Stimulated activated naive CD8-positive, alpha-beta T cell treated with anti-CD3 and anti-CD28 coated beads, Interleukin-15, Interleukin-2, amounts not matched to agents 100 ng/mL and 50 ng/mL, for 24 hours (primary cell): ENCODE results near the gene ERCC6L2.
A peak's percentile ranks its signal among the peaks of the same experiment; 100 is the strongest.

Source experiments
- H3K27ac Mint-ChIP-seq: one replicate; pipeline ENCODE4 v1.8.0; 2021; ENCODE audit warnings: mild to moderate bottlenecking, mixed read lengths
- H3K27me3 Mint-ChIP-seq: one replicate; pipeline ENCODE4 v1.8.0; 2021; ENCODE audit warnings: mixed read lengths
- H3K36me3 Mint-ChIP-seq: one replicate; pipeline ENCODE4 v1.8.0; 2021; ENCODE audit warnings: low read depth, mixed read lengths
- H3K4me1 Mint-ChIP-seq: one replicate; pipeline ENCODE4 v1.8.0; 2021; ENCODE audit warnings: low read depth, mixed read lengths
- H3K4me3 Mint-ChIP-seq: one replicate; pipeline ENCODE4 v1.8.0; 2021; ENCODE audit warnings: mild to moderate bottlenecking, mixed read lengths
- H3K9me3 Mint-ChIP-seq: one replicate; pipeline ENCODE4 v1.8.0; 2021; ENCODE audit warnings: mixed read lengths

The ERCC6L2 gene

GRCh38 chr9:95930277-95930676 lies 54.8 kb downstream of the ERCC6L2 start:
- H3K4me1 Mint-ChIP-seq, result peaks cover 5% of the 10 kb centered on the region
- no peak overlapping the region for H3K27ac Mint-ChIP-seq
- H3K27me3 Mint-ChIP-seq, result no peaks in the 10 kb centered on the region
- H3K36me3 Mint-ChIP-seq, result peaks cover 84% of the 10 kb centered on the region
- no peaks in the 10 kb centered on the region for H3K9me3 Mint-ChIP-seq
- no peak overlapping the region for H3K4me3 Mint-ChIP-seq

- Mint-ChIP-seq H3K4me1 (no peaks in the 10 kb centered on the region), H3K27me3 (no peaks in the 10 kb centered on the region), H3K27ac (no peak overlapping the region), H3K9me3 (peaks cover 10% of the 10 kb centered on the region), H3K36me3 (peaks cover 93% of the 10 kb centered on the region), H3K4me3 (no peak overlapping the region)
Measured at GRCh38 chr9:95935861-95936578, 60.5 kb downstream of the ERCC6L2 start.

GRCh38 chr9:95936579-95937075 lies 61.1 kb downstream of the ERCC6L2 start:
- no peak overlapping the region for H3K4me3 Mint-ChIP-seq
- peaks cover 10% of the 10 kb centered on the region for H3K9me3 Mint-ChIP-seq
- H3K27ac Mint-ChIP-seq, result no peak overlapping the region
- peaks cover 93% of the 10 kb centered on the region for H3K36me3 Mint-ChIP-seq
- H3K27me3 Mint-ChIP-seq, result no peaks in the 10 kb centered on the region
- no peaks in the 10 kb centered on the region for H3K4me1 Mint-ChIP-seq

DNA sequence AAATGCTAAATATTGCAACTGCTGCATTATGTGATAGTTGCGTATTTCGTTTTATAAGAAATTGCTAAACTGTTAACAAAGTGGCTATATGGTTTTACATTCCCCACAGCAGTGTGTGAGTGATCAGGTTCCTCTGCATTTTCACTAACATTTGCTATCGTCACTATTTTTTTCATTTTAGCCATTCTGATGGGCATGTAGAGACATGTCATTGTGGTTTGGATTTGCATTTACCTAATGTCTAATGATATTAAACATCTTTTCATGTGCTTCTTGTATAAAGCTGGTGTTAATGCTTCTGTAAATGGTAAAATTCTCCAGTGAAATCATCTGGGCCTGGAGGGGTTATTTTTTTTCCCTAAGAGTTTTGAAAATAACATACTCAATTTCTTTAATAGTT lies 61.6 kb downstream of the ERCC6L2 start:
- peaks cover 94% of the 10 kb centered on the region for H3K36me3 Mint-ChIP-seq
- no peak overlapping the region for H3K27ac Mint-ChIP-seq
- H3K27me3 Mint-ChIP-seq, result no peaks in the 10 kb centered on the region
- no peak overlapping the region for H3K4me3 Mint-ChIP-seq
- no peaks in the 10 kb centered on the region for H3K4me1 Mint-ChIP-seq
- H3K9me3 Mint-ChIP-seq, result peaks cover 10% of the 10 kb centered on the region

DNA sequence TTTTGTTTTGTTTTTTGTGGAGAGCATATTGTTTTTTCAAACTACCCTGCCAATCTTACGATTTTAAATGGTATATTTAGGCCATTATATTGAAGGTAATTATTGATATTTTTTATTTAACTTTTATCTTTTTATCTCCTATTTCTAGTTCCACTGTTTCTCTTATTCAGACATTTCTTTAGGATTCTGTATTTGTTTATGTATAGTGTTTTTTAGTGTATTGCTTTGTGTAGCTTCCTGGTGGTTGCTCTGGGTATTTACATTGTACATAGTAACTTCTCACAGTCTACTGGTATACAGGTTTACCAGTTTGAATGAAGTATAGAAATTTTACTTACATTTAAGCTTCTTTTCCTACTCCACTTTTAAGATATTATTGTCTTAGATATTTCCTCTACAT lies 63.2 kb downstream of the ERCC6L2 start:
- no peaks in the 10 kb centered on the region for H3K4me1 Mint-ChIP-seq
- H3K27ac Mint-ChIP-seq, result no peak overlapping the region
- no peak overlapping the region for H3K4me3 Mint-ChIP-seq
- peaks cover 94% of the 10 kb centered on the region for H3K36me3 Mint-ChIP-seq
- no peaks in the 10 kb centered on the region for H3K27me3 Mint-ChIP-seq
- peaks cover 10% of the 10 kb centered on the region for H3K9me3 Mint-ChIP-seq

DNA sequence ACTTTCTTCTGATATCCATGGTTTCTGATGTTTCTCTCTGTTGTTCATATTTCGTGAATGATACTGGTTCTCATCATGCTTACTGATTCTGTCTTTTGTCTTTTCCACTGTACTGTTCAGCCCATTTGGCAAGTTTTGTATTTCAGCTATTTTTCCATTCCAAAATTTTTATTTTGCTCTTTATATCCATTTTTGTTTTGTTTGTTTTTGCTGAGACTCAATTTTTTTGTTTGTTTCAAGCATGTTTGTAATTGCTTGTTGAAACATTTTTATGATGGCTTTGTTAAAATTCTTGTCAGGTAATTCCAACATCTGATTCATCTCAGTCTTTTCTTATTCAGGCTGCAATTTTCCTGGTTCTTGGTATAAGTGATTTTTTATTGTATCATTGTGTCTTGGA lies 64.0 kb downstream of the ERCC6L2 start:
- Mint-ChIP-seq H3K4me1 (no peaks in the 10 kb centered on the region), H3K9me3 (peaks cover 10% of the 10 kb centered on the region), H3K27me3 (no peaks in the 10 kb centered on the region), H3K27ac (no peak overlapping the region), H3K36me3 (peaks cover 98% of the 10 kb centered on the region), H3K4me3 (no peak overlapping the region)

- no peak overlapping the region for H3K27ac Mint-ChIP-seq
- H3K4me3 Mint-ChIP-seq, result no peak overlapping the region
- no peaks in the 10 kb centered on the region for H3K4me1 Mint-ChIP-seq
- H3K27me3 Mint-ChIP-seq, result no peaks in the 10 kb centered on the region
- peaks cover 98% of the 10 kb centered on the region for H3K36me3 Mint-ChIP-seq
- peaks cover 10% of the 10 kb centered on the region for H3K9me3 Mint-ChIP-seq
Measured at GRCh38 chr9:95940265-95940664, 64.8 kb downstream of the ERCC6L2 start.

DNA sequence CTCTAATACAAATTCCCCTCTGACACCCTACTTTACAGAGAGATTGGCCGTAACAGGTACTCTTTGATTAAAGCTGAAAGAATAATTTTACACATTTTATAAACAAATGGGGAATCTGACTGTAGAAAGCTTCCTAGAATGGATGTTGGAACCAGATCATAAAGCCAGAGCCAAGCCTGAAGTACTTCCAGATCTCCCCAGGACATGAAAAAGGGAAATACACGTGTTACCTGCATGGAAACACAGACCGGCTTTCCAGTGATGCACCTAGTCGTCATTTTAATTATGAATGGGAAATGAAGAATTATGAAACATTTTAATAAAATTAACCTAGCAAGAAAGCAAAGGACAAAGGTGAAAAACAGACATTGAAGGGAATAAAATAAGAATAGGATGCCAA lies 66.5 kb downstream of the ERCC6L2 start:
- H3K4me3 Mint-ChIP-seq, result no peak overlapping the region
- H3K36me3 Mint-ChIP-seq, result peaks cover 94% of the 10 kb centered on the region
- H3K27ac Mint-ChIP-seq, result no peak overlapping the region
- H3K4me1 Mint-ChIP-seq, result no peaks in the 10 kb centered on the region
- peaks cover 15% of the 10 kb centered on the region for H3K9me3 Mint-ChIP-seq
- H3K27me3 Mint-ChIP-seq, result no peaks in the 10 kb centered on the region

- Mint-ChIP-seq H3K36me3 (peaks cover 90% of the 10 kb centered on the region), H3K4me1 (peaks cover 18% of the 10 kb centered on the region), H3K27me3 (no peaks in the 10 kb centered on the region), H3K9me3 (peaks cover 36% of the 10 kb centered on the region), H3K4me3 (no peak overlapping the region), H3K27ac (no peak overlapping the region)
Measured at GRCh38 chr9:95947118-95947517, 71.6 kb downstream of the ERCC6L2 start.

- no peaks in the 10 kb centered on the region for H3K27me3 Mint-ChIP-seq
- H3K4me1 Mint-ChIP-seq, result peaks cover 36% of the 10 kb centered on the region
- H3K4me3 Mint-ChIP-seq, result no peak overlapping the region
- H3K36me3 Mint-ChIP-seq, result peaks cover 85% of the 10 kb centered on the region
- no peak overlapping the region for H3K27ac Mint-ChIP-seq
- H3K9me3 Mint-ChIP-seq, result peaks cover 34% of the 10 kb centered on the region
Measured at GRCh38 chr9:95952471-95952870, 77.0 kb downstream of the ERCC6L2 start.

GRCh38 chr9:95953986-95954385 lies 78.5 kb downstream of the ERCC6L2 start:
- H3K27me3 Mint-ChIP-seq, result no peaks in the 10 kb centered on the region
- H3K9me3 Mint-ChIP-seq, result peaks cover 26% of the 10 kb centered on the region
- peak overlapping the region; percentile 20 for H3K4me3 Mint-ChIP-seq
- peaks cover 83% of the 10 kb centered on the region for H3K36me3 Mint-ChIP-seq
- H3K27ac Mint-ChIP-seq, result peak overlapping the region; percentile 84
- H3K4me1 Mint-ChIP-seq, result peaks cover 36% of the 10 kb centered on the region

GRCh38 chr9:95954940-95955339 lies 79.4 kb downstream of the ERCC6L2 start:
- H3K4me3 Mint-ChIP-seq, result no peak overlapping the region
- H3K27me3 Mint-ChIP-seq, result no peaks in the 10 kb centered on the region
- peaks cover 31% of the 10 kb centered on the region for H3K4me1 Mint-ChIP-seq
- peaks cover 79% of the 10 kb centered on the region for H3K36me3 Mint-ChIP-seq
- H3K27ac Mint-ChIP-seq, result peak overlapping the region; percentile 84
- peaks cover 21% of the 10 kb centered on the region for H3K9me3 Mint-ChIP-seq

GRCh38 chr9:95962936-95963335 lies 87.4 kb downstream of the ERCC6L2 start:
- Mint-ChIP-seq H3K9me3 (peaks cover 9% of the 10 kb centered on the region), H3K27ac (no peak overlapping the region), H3K4me1 (no peaks in the 10 kb centered on the region)

GRCh38 chr9:95963659-95964058 lies 88.2 kb downstream of the ERCC6L2 start:
- peaks cover 52% of the 10 kb centered on the region for H3K36me3 Mint-ChIP-seq
- no peaks in the 10 kb centered on the region for H3K4me1 Mint-ChIP-seq
- H3K27ac Mint-ChIP-seq, result no peak overlapping the region

More at GRCh38 chr9:95962936-95963335, 87.4 kb downstream of the ERCC6L2 start:
- Mint-ChIP-seq H3K27me3 (no peaks in the 10 kb centered on the region), H3K4me3 (no peak overlapping the region), H3K36me3 (peaks cover 58% of the 10 kb centered on the region)

DNA sequence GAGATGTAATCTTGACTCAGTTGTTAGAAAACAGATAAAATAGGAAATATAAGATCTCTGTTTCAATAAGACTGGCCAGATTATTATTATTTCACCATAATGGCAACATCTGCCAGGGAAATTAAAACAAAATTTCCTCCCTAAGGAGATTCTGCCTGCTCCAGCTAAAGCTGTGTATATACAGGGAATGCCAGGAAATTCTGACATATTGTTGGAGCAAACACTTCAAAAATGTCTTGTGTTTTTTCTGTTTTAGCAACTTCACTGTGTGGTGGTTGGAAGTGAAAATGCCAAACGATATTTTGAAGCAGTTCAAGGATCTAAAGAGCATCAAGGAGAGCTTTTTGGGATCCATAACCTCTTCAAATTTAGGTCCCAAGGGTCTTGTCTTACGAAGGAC lies 90.8 kb downstream of the ERCC6L2 start:
- Mint-ChIP-seq H3K36me3 (peaks cover 49% of the 10 kb centered on the region), H3K4me3 (no peak overlapping the region), H3K27ac (no peak overlapping the region), H3K4me1 (no peaks in the 10 kb centered on the region), H3K27me3 (no peaks in the 10 kb centered on the region), H3K9me3 (peaks cover 4% of the 10 kb centered on the region)

More at GRCh38 chr9:95963659-95964058, 88.2 kb downstream of the ERCC6L2 start:
- no peaks in the 10 kb centered on the region for H3K27me3 Mint-ChIP-seq
- peaks cover 9% of the 10 kb centered on the region for H3K9me3 Mint-ChIP-seq
- H3K4me3 Mint-ChIP-seq, result no peak overlapping the region

- Mint-ChIP-seq H3K27me3 (no peaks in the 10 kb centered on the region), H3K36me3 (peaks cover 60% of the 10 kb centered on the region), H3K27ac (no peak overlapping the region), H3K4me3 (no peak overlapping the region), H3K4me1 (peaks cover 7% of the 10 kb centered on the region), H3K9me3 (peaks cover 7% of the 10 kb centered on the region)
Measured at GRCh38 chr9:95970317-95970716, 94.8 kb downstream of the ERCC6L2 start.
